Body of pancreas (tissue), 4 donors: ENCODE results near the gene ZFP1. TPM values are rescaled to one million over a fixed set of nuclear protein-coding genes. Genes with fewer than 3 reads are reported as not detected.

ENCODE experiments used
- ATAC-seq: fragments of 150-250 bp; one replicate; pipeline ENCODE4 v1.9.1; 2016
- DNase-seq, 4 donors: peaks; one replicate each; pipeline ENCODE4 v3.0.0-alpha.2; 2019
- H3K27ac ChIP-seq, 4 donors: fragments of 200-600 bp; sonication (generic); 1 replicate in 3 of 4; 2 replicates in 1 of 4; pipeline versions ENCODE4 v1.5.1 to v1.6.1; 2016 to 2019; ENCODE audit warnings: mild to moderate bottlenecking in 1 of 4, mixed read lengths in 1 of 4, moderate library complexity in 1 of 4
- H3K27me3 ChIP-seq, 2 donors: fragments of 200-600 bp; sonication (generic); one replicate each; pipeline ENCODE4 v1.6.0; 2016; ENCODE audit warnings: mild to moderate bottlenecking in 1 of 2
- H3K36me3 ChIP-seq, 2 donors: fragments of 200-600 bp; sonication (generic); replicated peaks in 1 of 2; 2 replicates each; pipeline ENCODE4 v1.5.1; 2016; ENCODE audit warnings: low read depth in 2 of 2; ENCODE audit not compliant: insufficient read depth in 1 of 2
- H3K4me1 ChIP-seq: fragments of 200-600 bp; sonication (generic); one replicate; pipeline ENCODE4 v1.6.0; 2016
- H3K4me3 ChIP-seq, 2 donors: fragments of 200-600 bp; sonication (generic); 1 replicate in 1 of 2; 2 replicates in 1 of 2; pipeline ENCODE4 v1.5.1; 2016 to 2019
- H3K9me3 ChIP-seq, 3 donors: fragments of 200-600 bp; sonication (generic); 1 replicate in 2 of 3; 2 replicates in 1 of 3; pipeline ENCODE4 v1.5.1; 2016
- CTCF ChIP-seq, 7 experiments: fragments of 450-650 bp in 4 of 7; fragments of 200-600 bp in 3 of 7; sonication (generic) in 3 of 7; IDR thresholded peaks; one replicate each; pipeline ENCODE4 v1.5.1; 2016 to 2019; ENCODE audit warnings: antibody characterized with exemption in 7 of 7
- POLR2A ChIP-seq, 3 donors: fragments of 450-650 bp; IDR thresholded peaks; one replicate each; pipeline ENCODE4 v1.6.1; 2016; ENCODE audit warnings: antibody characterized with exemption in 3 of 3, mild to moderate bottlenecking in 2 of 3
- WGBS, 2 donors: methylation state at CpG; one replicate each; pipeline ENCODE4 v1.1.5; 2017; 5-methylcytosine and 5-hydroxymethylcytosine counted together
- intact Hi-C: fragments of 100-400 bp; cut with DNase I; formaldehyde crosslinking; loops from one replicate; pipeline ENCODE4 v1.15.1; 2023
- total RNA-seq, 2 donors: library from RNA; depleted of rRNA; stranded (reverse); fragments of >200 nt; gene quantifications; one replicate each; pipeline ENCODE4 v1.1.0, GENCODE V29; 2016

The ZFP1 gene
- total RNA-seq, 2 donors from 2014 or later = 1.6 to 3.4 TPM

- no peaks in the 10 kb centered on the region for H3K27me3 ChIP-seq
- no peak for ATAC-seq
- H3K9me3 ChIP-seq = no peaks in the 10 kb centered on the region
- H3K4me1 ChIP-seq = no peaks in the 10 kb centered on the region
- WGBS, 2 donors = 81 to 88% methylated on average over 8 of the region's 8 CpGs
- no peak overlapping the region for H3K27ac ChIP-seq
- H3K4me3 ChIP-seq = no peak overlapping the region
- TF ChIP-seq CTCF (IDR thresholded peaks at IDR 0.05) = no peak
- no peak for TF ChIP-seq POLR2A (IDR thresholded peaks at IDR 0.05)
- intact Hi-C loops = no loop called here
- no peaks in the 10 kb centered on the region for H3K36me3 ChIP-seq
- no peak for DNase-seq
These were observed 41.4 kb downstream of the ZFP1 start for GRCh38 chr16:75189638-75190245.

GRCh38 chr16:75192606-75193264 is 44.4 kb downstream of the ZFP1 start:
- DNase-seq (no peak), ATAC-seq (no peak)
- Histone ChIP-seq H3K27ac (no peak overlapping the region), H3K36me3 (no peaks in the 10 kb centered on the region), H3K9me3 (no peaks in the 10 kb centered on the region), H3K27me3 (no peaks in the 10 kb centered on the region), H3K4me1 (no peaks in the 10 kb centered on the region), H3K4me3 (no peak overlapping the region)
- whole genome bisulfite sequencing, 2 donors = 91 to 95% methylated on average over 18 to 21 of the region's 21 CpGs
- TF ChIP-seq CTCF (IDR thresholded peaks at IDR 0.05) = no peak
- TF ChIP-seq POLR2A (IDR thresholded peaks at IDR 0.05) = no peak
- intact Hi-C loops = no loop called here

DNA sequence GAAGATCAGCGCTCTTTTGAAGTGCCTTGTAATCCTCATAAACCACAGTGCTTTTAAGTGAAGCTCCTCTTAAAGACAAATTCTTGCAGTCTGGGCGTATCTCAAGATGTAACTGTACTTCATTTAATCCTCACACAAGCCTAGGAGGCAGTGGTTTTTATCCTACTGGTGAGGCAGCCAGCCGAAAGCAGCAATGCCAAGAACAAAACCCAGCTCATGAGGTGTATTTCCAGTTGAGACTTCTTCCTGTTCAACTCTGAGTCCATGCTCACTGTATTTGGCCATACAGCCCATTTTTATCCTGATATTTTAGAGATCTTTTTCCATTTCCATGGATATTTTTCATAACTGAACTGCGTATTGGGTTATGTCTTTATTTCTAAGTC is 44.9 kb downstream of the ZFP1 start:
- no peak for DNase-seq
- H3K27ac ChIP-seq = no peak overlapping the region
- H3K4me1 ChIP-seq = no peaks in the 10 kb centered on the region
- no peak for ATAC-seq
- WGBS, 2 donors = 89 to 93% methylated on average over 4 of the region's 4 CpGs
- H3K4me3 ChIP-seq = no peak overlapping the region
- intact Hi-C loops = no loop called here
- no peaks in the 10 kb centered on the region for H3K36me3 ChIP-seq
- no peaks in the 10 kb centered on the region for H3K9me3 ChIP-seq
- TF ChIP-seq POLR2A (IDR thresholded peaks at IDR 0.05) (no peak), CTCF (IDR thresholded peaks at IDR 0.05) (no peak)
- H3K27me3 ChIP-seq = no peaks in the 10 kb centered on the region

DNA sequence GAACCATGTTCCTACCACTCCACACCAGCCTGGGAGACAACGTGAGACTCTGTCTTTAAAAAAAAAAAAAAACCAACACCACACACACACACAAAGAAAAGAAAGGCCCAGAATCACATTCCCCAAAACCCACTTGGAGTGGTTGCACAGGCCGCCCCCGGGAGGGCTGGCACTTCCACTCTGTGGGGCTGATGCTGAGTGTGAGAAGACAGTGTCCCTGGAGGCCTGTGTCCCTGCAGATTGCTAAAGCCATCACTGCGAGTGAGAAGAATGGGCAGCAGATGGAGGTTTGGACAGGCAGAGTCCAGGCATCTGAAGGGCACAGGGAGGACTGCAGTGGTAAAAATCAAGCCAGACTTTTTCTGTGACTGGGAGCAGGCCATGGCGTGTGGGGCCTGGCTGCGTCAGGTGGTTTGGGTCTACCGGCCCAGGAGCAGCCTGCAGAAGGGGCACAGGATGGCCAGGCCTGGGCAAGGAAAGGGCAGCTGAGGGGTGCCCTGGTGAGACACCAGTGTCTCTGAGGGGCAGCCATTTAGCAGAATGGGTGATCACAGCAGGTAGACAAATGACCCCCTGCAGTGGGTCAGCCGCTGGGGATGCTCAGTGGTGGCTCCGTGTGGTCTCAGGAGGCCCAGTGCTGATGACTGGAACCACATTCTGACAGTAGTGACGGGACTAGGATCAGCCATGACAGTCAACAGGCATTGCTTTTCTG is 45.6 kb downstream of the ZFP1 start:
- Histone ChIP-seq H3K4me1 (no peaks in the 10 kb centered on the region), H3K4me3 (no peak overlapping the region), H3K36me3 (no peaks in the 10 kb centered on the region), H3K27ac (no peak overlapping the region), H3K9me3 (no peaks in the 10 kb centered on the region), H3K27me3 (no peaks in the 10 kb centered on the region)
- 80 to 83% methylated on average over 8 to 10 of the region's 10 CpGs for WGBS, 2 donors
- TF ChIP-seq POLR2A (IDR thresholded peaks at IDR 0.05) = no peak
- intact Hi-C loops = no loop called here
- no peak for DNase-seq
- no peak for ATAC-seq
